Retina (tissue), 1 donor: Measurements from ENCODE around the gene STRADB.
A peak's percentile ranks its signal among the peaks of the same experiment; 100 is the strongest.
"Not testable (repeated sequence)": the region's sequence is repeated elsewhere in the genome, so short reads cannot be mapped to it uniquely, and the experiment has no call there.

ENCODE experiments used
- DNase-seq: peaks from one replicate; pipeline ENCODE4 v3.0.0-alpha.2; 2016

The STRADB gene, protein sequence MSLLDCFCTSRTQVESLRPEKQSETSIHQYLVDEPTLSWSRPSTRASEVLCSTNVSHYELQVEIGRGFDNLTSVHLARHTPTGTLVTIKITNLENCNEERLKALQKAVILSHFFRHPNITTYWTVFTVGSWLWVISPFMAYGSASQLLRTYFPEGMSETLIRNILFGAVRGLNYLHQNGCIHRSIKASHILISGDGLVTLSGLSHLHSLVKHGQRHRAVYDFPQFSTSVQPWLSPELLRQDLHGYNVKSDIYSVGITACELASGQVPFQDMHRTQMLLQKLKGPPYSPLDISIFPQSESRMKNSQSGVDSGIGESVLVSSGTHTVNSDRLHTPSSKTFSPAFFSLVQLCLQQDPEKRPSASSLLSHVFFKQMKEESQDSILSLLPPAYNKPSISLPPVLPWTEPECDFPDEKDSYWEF

DNA sequence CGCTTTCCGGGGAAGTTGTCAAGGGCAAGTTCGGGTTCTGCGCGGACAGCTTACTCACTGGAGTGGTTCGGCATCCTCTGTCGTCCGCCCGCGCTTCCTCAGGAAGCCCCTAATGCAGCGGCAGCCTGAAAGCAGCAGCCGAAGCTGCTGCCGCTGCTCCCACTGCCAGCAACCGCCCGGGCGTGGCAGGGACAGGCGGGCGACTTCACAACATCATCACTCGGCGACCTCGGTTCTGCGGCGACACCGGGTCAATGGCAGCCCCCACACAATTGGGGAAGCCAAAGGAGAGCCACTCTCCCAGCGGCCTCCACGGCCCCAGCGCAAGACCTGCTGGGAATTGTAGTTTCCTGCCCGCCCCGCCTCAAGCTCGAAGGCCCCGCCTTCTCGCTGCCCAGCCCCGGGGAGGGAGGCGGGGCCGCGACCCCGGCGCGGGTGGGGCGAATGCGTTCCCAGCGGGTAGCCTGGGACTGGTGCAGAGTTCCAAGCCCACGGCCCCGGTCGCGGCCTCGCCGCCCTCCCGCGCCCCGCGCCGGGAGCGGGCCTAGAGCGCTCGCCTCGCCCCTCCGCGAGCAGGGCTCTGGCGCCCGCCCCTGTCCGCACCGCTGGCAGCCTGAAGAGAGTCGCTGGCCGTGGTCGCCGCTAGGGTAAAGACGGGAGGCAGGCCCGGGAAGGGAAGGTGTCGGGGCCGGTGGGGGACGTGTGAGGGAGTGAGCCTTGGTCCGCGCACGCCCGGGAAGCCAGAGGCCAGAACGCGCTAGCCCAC lies at the start of gene STRADB, which contains the start of gene TRAK2:
Gene STRADB (plus strand): TSS at position 449 of the 766 bp plus-strand sequence. CDS start 3,101 bp downstream, outside the sequence.
Gene TRAK2 (minus strand): TSS at position 167 of the 766 bp plus-strand sequence. CDS start 30,951 bp downstream, outside the sequence.
- peak; percentile 98 for DNase-seq

DNA sequence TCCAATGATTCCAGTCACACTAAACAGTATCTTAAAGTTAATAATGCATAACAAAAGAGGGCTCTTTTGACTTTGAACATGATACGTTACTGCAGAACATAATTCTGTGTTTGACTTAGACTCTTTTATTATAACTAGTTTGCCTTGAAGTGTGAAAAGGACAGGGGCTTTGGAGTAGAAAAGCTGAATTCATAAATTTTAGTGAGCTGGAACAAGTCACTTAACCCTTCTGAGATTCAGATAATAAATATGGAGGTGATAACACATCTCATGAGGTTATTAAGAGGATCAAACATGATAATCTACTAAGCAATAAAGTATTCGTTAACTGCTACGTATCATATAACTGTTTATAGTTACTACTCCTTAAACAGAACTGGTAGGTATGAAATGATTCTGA lies 49.7 kb upstream of the STRADB start:
- no peak for DNase-seq

DNA sequence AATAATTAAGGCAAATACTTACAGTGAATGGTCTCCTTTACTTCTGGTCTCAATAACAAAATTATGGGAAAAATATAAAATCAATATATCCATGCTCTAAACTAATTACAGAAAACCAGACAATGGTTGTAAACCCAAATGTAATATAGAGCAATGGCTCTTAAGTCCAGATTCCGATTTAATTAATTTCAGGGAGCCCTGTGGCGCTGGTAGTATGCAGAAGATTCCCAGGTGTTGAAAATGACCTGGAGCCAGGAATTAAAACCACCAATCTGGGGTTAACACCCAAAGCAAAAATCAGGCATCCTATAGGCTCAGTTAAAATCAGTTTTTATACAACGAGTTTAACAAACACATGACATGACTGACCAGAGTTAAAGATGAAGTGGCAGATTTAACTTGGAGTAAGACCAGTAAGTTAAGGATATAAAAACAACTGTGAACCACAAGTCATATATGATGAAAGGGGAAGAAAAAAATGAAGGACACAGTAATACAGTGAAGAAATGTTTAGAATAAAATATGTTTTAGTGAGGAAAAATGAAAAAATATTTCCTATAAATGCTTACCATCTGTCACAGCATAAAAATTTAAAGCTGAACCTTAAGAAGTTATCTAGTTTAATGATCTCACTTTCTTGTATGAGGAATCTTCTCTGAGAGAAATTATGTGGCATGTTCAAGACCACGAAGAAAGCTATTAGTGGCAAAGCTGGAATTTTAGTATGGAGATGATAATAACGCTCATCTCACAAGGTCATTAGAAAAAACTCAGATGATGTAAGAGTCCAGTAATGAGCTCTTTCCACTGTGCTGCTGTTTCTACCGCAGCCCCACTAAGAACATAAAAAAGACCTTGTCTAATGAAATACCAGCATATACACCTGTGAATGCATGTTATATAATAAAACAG lies 48.6 kb upstream of the STRADB start:
- no peak for DNase-seq

DNA sequence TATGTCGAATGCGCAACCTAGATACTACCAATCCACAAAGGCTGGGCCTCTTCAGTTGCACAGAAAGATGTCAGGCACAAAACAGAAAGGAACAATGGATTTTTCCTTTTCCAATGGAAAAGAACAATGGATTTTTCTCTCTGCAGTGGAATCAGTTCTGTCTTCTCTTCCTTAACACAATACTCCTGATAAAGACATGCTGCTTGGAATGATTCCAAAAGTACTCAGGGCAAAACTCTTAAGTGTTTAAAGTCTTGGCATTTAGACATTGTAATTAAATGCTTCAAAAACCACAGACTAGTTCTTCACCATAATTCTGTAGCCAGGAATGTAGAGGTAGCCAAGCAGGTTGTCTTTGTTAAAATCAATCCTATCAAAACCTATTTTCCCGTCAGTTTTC lies 47.7 kb upstream of the STRADB start:
- DNase-seq: no peak

DNA sequence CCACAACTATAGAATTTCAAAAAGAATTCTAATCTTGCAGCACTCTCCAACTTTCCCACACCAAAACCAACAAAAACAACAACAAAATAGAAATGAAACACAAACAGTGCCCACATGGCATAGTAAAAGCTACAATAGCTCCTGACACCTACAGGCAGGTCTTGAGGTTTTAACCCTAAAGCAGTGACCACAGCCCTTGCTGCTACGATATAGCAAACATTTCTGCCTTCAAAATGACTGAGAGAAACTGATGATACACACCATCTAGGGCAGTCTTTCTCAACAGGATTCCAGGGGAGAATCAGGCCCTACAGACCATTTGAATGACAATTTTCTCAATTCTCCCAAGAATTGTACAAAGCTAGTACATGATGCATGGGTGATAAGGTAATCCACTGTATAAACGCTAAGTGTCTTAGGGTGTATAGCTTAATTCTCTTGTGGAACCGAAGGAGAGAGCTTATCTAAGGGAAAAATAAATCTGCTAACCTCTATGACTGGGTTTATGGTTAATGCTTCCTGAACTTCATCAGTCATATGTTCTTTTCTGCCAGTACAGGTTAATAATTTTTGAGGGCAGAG lies 46.8 kb upstream of the STRADB start:
- DNase-seq: no peak

DNA sequence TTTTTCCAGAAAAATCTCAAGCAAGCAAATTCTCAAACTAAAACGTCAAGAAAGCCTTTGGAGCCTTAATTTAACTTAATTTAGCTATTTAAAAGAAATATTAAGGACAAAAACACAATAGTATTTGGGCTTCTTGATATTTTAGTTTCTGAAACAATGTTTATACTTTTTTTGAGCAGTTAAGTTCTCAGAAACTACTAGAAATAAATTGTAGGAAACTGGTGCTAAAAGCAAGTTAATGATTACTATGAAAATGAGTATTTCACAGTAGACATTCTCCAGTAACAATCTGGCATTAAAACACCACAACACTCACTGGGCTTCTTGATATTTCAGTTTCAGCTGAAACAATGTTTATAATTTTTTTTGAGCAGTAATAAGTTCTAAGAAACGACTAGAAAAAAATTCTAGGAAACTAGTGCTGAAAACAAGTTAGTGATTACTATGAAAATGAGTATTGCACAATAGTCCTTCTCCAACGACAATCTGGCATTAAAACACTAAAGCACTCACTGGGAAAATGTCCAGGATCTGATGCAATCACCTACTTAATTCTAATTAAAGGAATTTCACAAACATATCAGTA lies 45.4 kb upstream of the STRADB start:
- no peak for DNase-seq

DNA sequence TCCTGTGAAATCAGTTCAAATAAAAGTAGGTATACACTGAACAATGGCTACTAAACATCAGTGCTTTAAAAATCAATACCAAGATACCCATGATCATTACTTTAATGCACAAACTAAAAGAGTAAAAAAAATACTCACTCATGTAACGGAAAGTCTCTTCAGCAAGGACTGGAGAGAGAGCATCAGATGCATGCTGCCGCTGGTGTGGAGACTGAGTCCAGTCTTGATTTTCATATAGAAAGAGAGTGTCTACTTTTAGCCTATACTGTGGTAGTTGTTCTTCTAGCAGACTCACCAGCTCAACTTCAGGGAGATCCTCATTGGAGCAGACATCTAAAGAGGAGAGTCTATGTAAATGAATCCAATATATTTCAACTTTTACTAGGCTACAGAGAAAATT lies 44.3 kb upstream of the STRADB start:
- no peak for DNase-seq

DNA sequence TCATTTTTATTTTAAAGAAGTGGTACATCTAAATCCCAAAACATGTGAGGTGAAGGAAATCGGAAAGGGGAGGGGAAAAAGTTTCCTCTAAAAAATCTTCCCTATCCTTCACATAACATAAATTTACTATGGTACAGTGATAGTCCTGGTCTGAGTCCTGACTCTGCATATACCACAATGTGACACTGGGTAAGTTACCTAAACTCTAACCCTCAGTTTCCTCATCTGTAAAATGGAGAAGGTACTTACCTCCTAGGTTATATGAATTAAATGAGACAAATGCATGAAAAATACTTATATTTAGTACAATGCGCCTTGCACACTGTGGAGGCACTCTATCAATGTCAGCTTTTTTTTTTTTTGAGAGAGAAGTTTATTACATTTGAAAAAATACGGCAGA lies 42.6 kb upstream of the STRADB start:
- no peak for DNase-seq

DNA sequence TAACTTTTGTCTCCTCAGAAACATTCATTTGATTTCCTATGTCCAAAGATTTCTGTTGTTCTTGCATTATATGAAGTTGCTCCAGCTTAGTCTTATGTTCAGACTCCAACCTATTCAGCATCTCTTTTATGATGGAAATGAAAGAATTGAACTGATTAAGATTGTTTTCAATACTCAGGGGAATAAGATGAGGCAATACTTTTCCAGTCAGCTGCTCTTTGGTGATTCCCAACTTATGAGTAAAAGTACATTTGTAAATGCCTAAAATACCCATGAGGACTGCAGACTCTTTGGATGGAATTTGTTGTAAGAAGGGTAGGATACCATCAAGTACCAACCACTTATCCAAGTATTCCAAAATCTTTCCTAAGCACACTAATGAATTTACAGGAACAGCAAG lies 40.1 kb upstream of the STRADB start:
- no peak for DNase-seq

DNA sequence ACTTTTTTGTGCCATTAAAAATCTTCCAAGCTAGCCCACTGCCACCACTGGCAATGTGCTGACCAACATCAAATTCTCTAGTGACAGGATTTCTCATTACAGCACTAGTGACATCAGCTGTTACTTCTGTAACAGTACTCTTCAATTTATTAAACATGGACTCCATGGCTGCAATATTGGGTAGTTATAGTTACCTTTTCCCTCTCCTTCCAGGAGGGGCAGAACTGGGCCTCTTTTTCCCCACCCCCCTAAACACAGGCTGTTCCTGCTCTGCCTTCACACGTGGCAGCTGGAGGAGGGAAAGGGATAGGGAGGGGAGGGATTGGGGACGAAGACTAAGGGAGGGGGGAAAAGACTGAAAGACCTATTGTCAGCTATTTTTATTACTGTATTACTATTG lies 38.4 kb upstream of the STRADB start:
- DNase-seq: no peak

DNA sequence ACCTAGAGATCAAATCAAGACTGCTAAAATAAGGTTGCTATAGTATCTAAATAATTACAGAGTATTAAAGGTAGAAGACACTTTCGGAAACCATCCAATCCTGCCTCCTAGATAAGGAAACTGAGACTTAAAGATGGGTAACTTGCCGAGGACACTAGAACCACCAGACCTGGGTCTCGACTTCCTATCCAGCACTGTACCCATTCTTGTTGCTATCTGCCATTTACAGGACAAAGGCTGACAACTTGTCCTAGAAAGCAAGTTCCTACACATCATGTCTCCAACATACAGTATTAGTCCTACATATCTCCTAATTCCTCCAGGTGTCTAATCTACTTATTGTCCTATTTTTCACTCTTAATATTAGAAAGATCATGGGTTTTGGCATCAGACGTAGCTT lies 38.0 kb upstream of the STRADB start:
- DNase-seq: no peak

DNA sequence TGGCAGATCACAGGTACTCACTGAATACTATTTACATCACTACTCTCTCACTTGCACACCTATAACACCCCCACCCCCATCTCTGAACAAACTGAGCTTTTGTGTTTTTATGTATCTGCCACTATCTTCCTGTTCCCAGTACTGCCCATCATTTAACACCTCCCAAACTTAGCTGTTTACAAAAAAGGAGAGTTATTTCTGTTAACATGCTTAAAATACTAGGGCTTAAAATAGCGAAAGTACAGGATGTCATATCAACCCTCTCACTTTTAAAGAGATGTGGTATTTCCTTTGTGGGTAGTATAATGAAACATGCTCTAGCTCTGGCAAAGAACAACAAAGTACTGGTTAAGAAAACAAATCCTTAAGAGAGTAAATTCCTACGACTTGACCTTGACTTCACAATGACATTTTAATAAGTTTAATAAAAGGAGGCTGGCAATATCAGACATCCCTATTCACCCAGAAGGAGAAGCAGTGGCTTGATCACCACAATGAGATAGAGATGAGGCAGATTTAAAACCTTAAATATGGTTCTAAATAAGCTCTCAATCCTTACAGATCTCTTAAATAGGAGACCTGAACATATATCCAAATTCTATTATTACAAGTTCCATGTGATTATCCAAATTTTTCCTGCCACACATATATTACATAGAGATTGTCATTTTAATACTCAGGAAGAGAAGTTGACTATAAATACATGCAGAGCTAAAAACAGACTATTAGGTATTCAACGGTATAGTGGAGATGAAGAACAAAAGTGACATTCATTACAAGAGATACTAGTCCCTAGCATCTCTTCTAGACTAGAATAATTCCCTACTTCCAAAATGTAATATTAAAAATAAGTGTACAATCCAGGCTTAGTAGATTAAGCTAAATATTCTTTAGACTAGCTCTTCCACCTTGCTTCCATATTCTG lies 37.2 kb upstream of the STRADB start:
- no peak for DNase-seq

DNA sequence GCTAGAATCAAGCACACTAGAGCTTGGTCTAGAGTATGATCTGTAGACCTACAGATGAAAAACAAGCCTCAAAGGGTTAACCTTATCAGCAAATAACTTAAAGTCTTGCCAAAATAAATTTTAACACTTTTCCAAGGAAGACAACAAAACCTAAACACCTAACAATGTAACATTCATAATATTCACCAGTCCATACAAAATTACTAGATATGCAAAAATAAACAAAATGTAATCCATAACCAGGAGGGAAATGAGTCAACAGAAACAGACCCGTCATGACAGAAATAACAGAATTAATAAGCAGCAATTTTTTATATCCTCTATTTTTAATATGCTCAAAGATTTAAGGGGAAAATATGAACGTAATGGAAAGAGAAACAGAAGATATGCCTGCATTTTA lies 36.4 kb upstream of the STRADB start:
- DNase-seq: no peak

DNA sequence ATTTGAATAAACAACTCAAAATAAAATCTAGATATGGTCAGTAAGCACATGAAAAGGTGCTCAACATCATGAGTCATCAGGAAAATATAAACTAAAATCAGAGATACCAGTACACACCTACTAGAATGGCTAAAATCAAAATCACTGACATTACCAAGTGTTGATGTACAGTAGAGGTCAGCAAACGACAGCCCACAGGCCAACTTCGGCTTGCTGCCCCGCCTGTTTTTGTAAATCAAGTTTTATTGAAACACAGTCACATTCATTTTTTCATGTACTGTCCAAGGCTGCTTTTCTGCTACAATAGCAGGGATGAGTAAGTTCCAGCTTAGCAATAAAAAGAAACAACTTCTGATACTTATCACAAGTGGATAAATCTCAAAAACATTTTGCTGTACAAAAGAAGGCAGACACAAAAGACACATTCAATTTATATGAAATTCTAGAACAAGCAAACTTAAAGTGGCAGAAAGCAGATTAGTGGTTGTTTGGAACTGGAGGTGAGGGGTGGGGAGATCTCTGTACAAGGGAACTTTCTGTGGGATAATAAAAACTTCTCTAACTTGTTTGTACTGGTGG lies 32.4 kb upstream of the STRADB start:
- no peak for DNase-seq

DNA sequence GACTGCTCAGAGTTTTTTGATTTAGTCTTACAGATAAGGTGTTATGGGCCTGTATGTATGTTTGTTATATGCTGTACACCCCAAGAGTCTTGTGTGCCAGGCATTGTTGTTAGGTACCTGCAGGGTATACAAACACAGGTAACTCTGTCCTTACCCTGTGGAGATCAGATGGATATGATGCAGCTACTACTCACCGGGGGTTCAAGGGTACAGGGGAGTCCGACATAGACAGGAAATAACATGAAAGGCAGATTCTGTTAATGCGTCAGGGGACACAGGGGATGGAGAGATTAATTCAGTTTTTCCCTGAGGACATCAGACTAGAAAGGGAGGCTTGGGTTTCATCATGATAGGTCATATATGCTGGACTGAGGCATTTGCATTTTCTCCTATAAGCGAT lies 31.6 kb upstream of the STRADB start:
- DNase-seq: no peak

DNA sequence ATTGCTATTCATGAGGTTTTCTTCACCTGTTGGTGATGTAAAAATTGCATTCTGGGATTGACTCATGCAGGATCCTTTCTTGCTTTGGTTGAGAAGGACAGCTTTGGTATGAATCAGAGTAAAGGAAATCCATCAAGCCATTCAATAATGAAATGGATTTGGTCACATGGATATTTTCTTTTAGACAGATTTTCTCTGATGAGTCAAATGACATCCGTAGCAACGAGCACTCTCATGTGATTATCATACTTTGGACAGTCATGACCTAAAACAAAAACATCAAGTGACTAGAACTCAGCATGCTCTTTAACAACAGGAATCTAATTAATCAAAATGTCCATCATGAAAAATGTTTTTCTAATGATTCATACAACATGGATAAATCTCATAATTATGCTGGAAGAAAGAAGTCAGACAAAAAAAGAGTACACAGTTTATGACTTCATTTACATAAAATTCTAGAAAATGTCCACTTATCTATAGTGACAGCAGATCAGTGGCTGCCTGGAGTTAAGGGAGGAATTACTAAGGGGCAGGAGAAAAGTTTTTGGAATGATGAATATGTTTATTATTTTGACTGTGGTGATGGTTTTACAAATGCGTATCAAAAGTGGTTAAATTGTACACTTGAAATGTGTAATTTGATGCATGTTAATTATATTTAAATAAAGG lies 31.0 kb upstream of the STRADB start:
- DNase-seq: no peak

DNA sequence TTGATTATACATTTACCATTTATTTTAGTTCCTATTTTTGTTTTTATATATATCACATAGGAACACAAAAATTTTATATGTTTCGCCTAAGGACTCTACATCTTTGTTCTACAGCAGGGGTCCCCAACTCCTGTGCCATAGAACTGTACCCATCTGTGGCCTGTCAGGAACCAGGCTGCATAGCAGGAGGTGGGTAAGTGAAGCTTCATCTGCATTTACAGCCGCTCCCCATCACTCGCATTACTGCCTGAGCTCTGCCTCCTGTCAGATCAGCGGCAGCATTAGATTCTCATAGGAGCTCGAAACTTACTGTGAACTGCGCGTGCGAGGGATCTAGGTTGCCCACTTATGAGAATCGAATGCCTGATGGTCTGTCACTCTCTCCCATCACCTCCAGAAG lies 25.6 kb upstream of the STRADB start:
- DNase-seq: no peak

DNA sequence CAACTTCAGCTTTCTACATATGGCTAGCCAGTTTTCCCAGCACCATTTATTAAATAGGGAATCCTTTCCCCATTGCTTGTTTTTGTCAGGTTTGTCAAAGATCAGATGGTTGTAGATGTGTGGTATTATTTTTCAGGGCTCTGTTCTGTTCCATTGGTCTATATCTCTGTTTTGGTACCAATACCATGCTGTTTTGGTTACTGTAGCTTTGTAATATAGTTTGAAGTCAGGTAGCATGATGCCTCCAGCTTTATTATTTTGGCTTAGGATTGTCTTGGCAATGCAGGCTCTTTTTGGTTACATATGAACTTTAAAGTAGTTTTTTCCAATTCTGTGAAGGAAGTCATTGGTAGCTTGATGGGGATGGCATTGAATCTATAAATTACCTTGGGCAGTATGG lies 23.2 kb upstream of the STRADB start:
- DNase-seq: not testable (repeated sequence)

DNA sequence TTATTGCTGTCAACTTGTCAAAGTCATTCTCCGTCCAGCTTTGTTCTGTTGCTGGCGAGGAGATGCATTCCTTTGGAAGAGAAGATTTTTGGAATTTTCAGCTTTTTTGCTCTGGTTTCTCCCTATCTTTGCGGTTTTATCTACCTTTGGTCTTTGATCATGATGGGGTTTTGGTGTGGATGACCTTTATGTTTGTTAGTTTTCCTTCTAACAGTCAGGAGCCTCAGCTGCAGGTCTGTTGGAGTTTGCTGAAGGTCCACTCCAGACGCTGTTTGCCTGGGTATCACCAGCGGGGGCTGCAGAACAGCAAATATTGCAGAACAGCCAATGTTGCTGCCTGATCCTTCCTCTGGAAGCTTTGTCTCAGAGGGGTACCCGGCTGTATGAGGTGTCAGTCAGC lies 21.7 kb upstream of the STRADB start:
- DNase-seq: not testable (repeated sequence)

DNA sequence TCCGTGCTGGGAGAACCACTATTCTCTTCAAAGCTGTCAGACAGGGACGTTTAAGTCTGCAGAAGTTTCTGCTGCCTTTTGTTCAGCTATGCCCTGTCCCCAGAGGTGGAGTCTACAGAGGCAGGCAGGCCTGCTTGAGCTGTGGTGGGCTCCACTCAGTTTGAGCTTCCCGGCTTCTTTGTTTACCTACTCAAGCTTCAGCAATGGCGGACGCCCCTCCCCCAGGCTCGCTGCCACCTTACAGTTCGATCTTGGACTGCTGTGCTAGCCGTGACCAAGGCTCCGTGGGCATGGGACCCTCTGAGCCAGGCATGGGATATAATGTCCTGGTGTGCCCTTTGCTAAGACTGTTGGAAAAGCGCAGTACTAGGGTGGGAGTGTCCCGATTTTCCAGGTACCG lies 21.2 kb upstream of the STRADB start:
- not testable (repeated sequence) for DNase-seq
